Measurements from ENCODE around the gene MEN1. TPM values are rescaled to one million over a fixed set of nuclear protein-coding genes. Genes with fewer than 3 reads are reported as not detected.

Gene MEN1
- total and polyA plus RNA-seq, 2 of the 13 experiments (the other 11 are each of a cell fraction or from before 2014, with no cell fraction given) = 20.5 to 27.3 TPM

GRCh38 chr11:64799623-64800302 is 10.6 kb downstream of the MEN1 start:
- POLR2A ChIA-PET = interaction anchor here (0.9 to 3.2 kb wide), 4 partner anchors 11 to 43 kb away, joined by 3 to 19 read pairs (median 5); partner anchors contain the start of gene SF1
- TF ChIP-seq PRMT3 (CRISPR knock-in tag; IDR thresholded peaks at IDR 0.05; ENCODE audit: borderline replicate concordance, low read depth) (no peak), ZFP91 (CRISPR knock-in tag; IDR thresholded peaks at IDR 0.05; ENCODE audit: borderline replicate concordance) (peak; percentile 99), FOXO4 (CRISPR knock-in tag; conservative IDR thresholded peaks at IDR 0.05) (0 out of 2 replicates have a peak, but pooled peaks have one; percentile 25), IRF2 (CRISPR knock-in tag; IDR thresholded peaks at IDR 0.05) (no peak), KDM6A (CRISPR knock-in tag; IDR thresholded peaks at IDR 0.05; ENCODE audit: low read depth) (no peak), FOXJ3 (CRISPR knock-in tag; IDR thresholded peaks at IDR 0.05; ENCODE audit: borderline replicate concordance) (no peak), PAXIP1 (CRISPR knock-in tag; conservative IDR thresholded peaks at IDR 0.05) (0 out of 2 replicates have a peak, but pooled peaks have one; percentile 17), NCOA1 (CRISPR knock-in tag; IDR thresholded peaks at IDR 0.05) (no peak), HNF1B (CRISPR knock-in tag; IDR thresholded peaks at IDR 0.05) (0 out of 2 replicates have a peak, but pooled peaks have one; percentile 29), ATF2 (CRISPR knock-in tag; IDR thresholded peaks at IDR 0.05) (no peak), HNF4A (CRISPR knock-in tag; IDR thresholded peaks at IDR 0.05) (peak; percentile 46), TP53 (CRISPR knock-in tag; conservative IDR thresholded peaks at IDR 0.05) (no peak)

More at GRCh38 chr11:64799623-64800302, 10.6 kb downstream of the MEN1 start:
- Histone ChIP-seq H3K27ac (ENCODE audit: extremely low read length, insufficient read depth, low read length) (peak overlapping the region; percentile 41), H3K27me3 (ENCODE audit: control insufficient read depth in 1 of 2, insufficient read depth in 2 of 2, low read length in 2 of 2) (no peaks in the 10 kb centered on the region), H3K36me3 (replicated peaks in 1 of 2; ENCODE audit: control insufficient read depth in 1 of 2, insufficient read depth in 2 of 2, low read length in 2 of 2) (peaks cover 0 to under 1% of the 10 kb centered on the region in 2 experiments; a peak in 1 of 5 replicates), H3K79me2 (ENCODE audit: insufficient read depth, low read length) (no peaks in the 10 kb centered on the region), H2AFZ (ENCODE audit: low read length) (no peak overlapping the region), H4K20me1 (ENCODE audit: insufficient read depth, low read length) (no peaks in the 10 kb centered on the region), H3K4me3 (replicated peaks in 1 of 3; ENCODE audit: insufficient read depth in 1 of 3, low read depth in 2 of 3, low read length in 3 of 3) (peak overlapping the region in 1 of 3 experiments; percentile 5; a peak in 1 of 6 replicates), H3K4me2 (ENCODE audit: low read depth, low read length) (peak overlapping the region; percentile 29), H3K9ac (ENCODE audit: insufficient read depth, low read depth, low read length) (0 out of 2 replicates have a peak overlapping the region, but pooled peaks have one; percentile 10), H3K4me1 (ENCODE audit: insufficient read depth, low read length) (peaks cover 66% of the 10 kb centered on the region), H3K9me3 (ENCODE audit: low read length) (no peaks in the 10 kb centered on the region)
- peak; percentile 35 for ATAC-seq
- intact Hi-C loops (cut with micrococcal nuclease; ENCODE audit: unreplicated experiment) (loop anchor here (5.0 kb wide), 1 partner anchor 48 kb away; no protein-coding TSS in a partner anchor), in situ Hi-C loops (cut with HindIII; ENCODE audit: extremely low pct_ligation_motif_present, low pct_unique_long_range_greater_than_20kb) (loop anchor here (5.0 kb wide), 1 partner anchor 43 kb away; the partner anchor contains the start of gene CDC42BPG)
- BruUV-seq (replicated peaks) = no TSS peak
- peak; percentile 60 for DNase-seq (ENCODE audit: low spot score)
- WGBS (ENCODE audit: low lambda C conversion rate) = 82% methylated on average over 9 of the region's 14 CpGs
- peak; percentile 37 for FAIRE-seq
- CTCF ChIA-PET (ENCODE audit: low intra/inter-chr PET ratio, low total read pairs) = no interaction called here

Data from HepG2 (cell line).